Neural cell (in vitro differentiated cells): ENCODE data around the gene PDPN. TPM values are rescaled to one million over a fixed set of nuclear protein-coding genes. Genes with fewer than 3 reads are reported as not detected.

Source experiments
- H2AFZ ChIP-seq: fragments of 200-600, 300-800 bp; sonication (generic), shearing (Covaris generic); 2 replicates; pipeline ENCODE4 v1.6.0; 2014; ENCODE audit warnings: low read depth, mild to moderate bottlenecking, antibody characterized with exemption, low read length, moderate library complexity
- H3F3A ChIP-seq: fragments of 200-600 bp; shearing (Covaris generic); 2 replicates; pipeline ENCODE4 v1.6.1; 2016; ENCODE audit warnings: mild to moderate bottlenecking, moderate library complexity, mixed read lengths, antibody characterized with exemption, low read length; ENCODE audit not compliant: insufficient read depth, poor library complexity, severe bottlenecking
- H3K27ac ChIP-seq: fragments of 200-600, 300-800 bp; sonication (generic), shearing (Covaris generic); 2 replicates; pipeline ENCODE4 v1.5.1; 2014; ENCODE audit warnings: mild to moderate bottlenecking, low read length, moderate library complexity
- H3K27me3 ChIP-seq: fragments of 300-800, 200-600 bp; sonication (generic), shearing (Covaris generic); 2 replicates; pipeline ENCODE4 v1.6.0; 2014; ENCODE audit warnings: mild to moderate bottlenecking, low read depth, low read length, moderate library complexity; ENCODE audit not compliant: insufficient read depth
- H3K36me3 ChIP-seq: fragments of 300-800, 200-600 bp; sonication (generic), shearing (Covaris generic); 2 replicates; pipeline ENCODE4 v1.5.1; 2014; ENCODE audit warnings: mild to moderate bottlenecking, antibody characterized with exemption, low read length, moderate library complexity; ENCODE audit not compliant: insufficient read depth
- H3K4me2 ChIP-seq: fragments of 300-800, 200-600 bp; sonication (generic), shearing (Covaris generic); 2 replicates; pipeline ENCODE4 v1.6.0; 2014; ENCODE audit warnings: mild to moderate bottlenecking, low read length
- H3K4me3 ChIP-seq: fragments of 300-800, 200-600 bp; sonication (generic), shearing (Covaris generic); 2 replicates; pipeline ENCODE4 v1.5.1; 2014; ENCODE audit warnings: mild to moderate bottlenecking, low read length, moderate library complexity
- H3K79me2 ChIP-seq: fragments of 200-600 bp; shearing (Covaris generic); replicated peaks from 2 replicates; pipeline ENCODE4 v1.6.0; 2014; ENCODE audit warnings: mild to moderate bottlenecking, low read length, moderate library complexity; ENCODE audit not compliant: insufficient read depth
- H3K9ac ChIP-seq: fragments of 300-800, 200-600 bp; sonication (generic), shearing (Covaris generic); 2 replicates; pipeline ENCODE4 v1.6.1; 2016; ENCODE audit warnings: mild to moderate bottlenecking, low read length, mixed read lengths
- H3K9me2 ChIP-seq: fragments of 200-600 bp; shearing (Covaris generic); 2 replicates; pipeline ENCODE4 v1.6.1; 2016; ENCODE audit warnings: mild to moderate bottlenecking, low read length, mixed read lengths; ENCODE audit not compliant: insufficient read depth
- H3K9me3 ChIP-seq: fragments of 200-600, 300-800 bp; sonication (generic), shearing (Covaris generic); 2 replicates; pipeline ENCODE4 v1.6.1; 2016; ENCODE audit warnings: mild to moderate bottlenecking, mixed run types, low read length, moderate library complexity, mixed read lengths
- H4K20me1 ChIP-seq: fragments of 200-600 bp; shearing (Covaris generic); 2 replicates; pipeline ENCODE4 v1.6.1; 2016; ENCODE audit warnings: mild to moderate bottlenecking, mixed run types; ENCODE audit not compliant: insufficient read depth
- CTCF ChIP-seq: fragments of 450-650 bp; IDR thresholded peaks from 2 replicates; pipeline ENCODE4 v1.5.1; 2014; ENCODE audit warnings: antibody characterized with exemption, mild to moderate bottlenecking, moderate library complexity; ENCODE audit not compliant: poor library complexity, severe bottlenecking
- EP300 ChIP-seq: fragments of 450-650 bp; conservative IDR thresholded peaks from 2 replicates; pipeline ENCODE4 v1.6.1; 2014; ENCODE audit warnings: antibody characterized with exemption, mild to moderate bottlenecking, moderate library complexity; ENCODE audit not compliant: poor library complexity, severe bottlenecking
- EZH2 ChIP-seq: fragments of 200-600, 300-800 bp; shearing (Covaris generic), sonication (generic); IDR thresholded peaks from 2 replicates; pipeline ENCODE4 v1.6.1; 2014; ENCODE audit warnings: antibody characterized with exemption, low read length, borderline replicate concordance, mild to moderate bottlenecking; ENCODE audit not compliant: insufficient read depth, poor library complexity, severe bottlenecking
- MXI1 ChIP-seq: fragments of 450-650 bp; conservative IDR thresholded peaks from 2 replicates; pipeline ENCODE4 v1.6.1; 2014; ENCODE audit warnings: antibody characterized with exemption, mild to moderate bottlenecking; ENCODE audit not compliant: poor library complexity, severe bottlenecking
- POLR2AphosphoS5 ChIP-seq: IDR thresholded peaks from 2 replicates; pipeline ENCODE4 v1.6.1; 2012
- RAD21 ChIP-seq: fragments of 450-650 bp; conservative IDR thresholded peaks from 2 replicates; pipeline ENCODE4 v1.6.1; 2014; ENCODE audit warnings: antibody characterized with exemption, mild to moderate bottlenecking, moderate library complexity
- REST ChIP-seq: IDR thresholded peaks from 2 replicates; pipeline ENCODE4 v1.6.1; 2012; ENCODE audit warnings: borderline replicate concordance
- SMC3 ChIP-seq: fragments of 450-650 bp; conservative IDR thresholded peaks from 2 replicates; pipeline ENCODE4 v1.6.1; 2014; ENCODE audit warnings: antibody characterized with exemption, mild to moderate bottlenecking, moderate library complexity; ENCODE audit not compliant: poor library complexity
- TAF1 ChIP-seq: IDR thresholded peaks from 2 replicates; pipeline ENCODE4 v1.6.1; 2012; ENCODE audit warnings: low read depth
- polyA plus RNA-seq: library from polyadenylated mRNA; depleted of rRNA; stranded (reverse); fragments of >200 nt; gene quantifications from 2 replicates; pipeline ENCODE4 v1.2.3, GENCODE V29; 2014

The PDPN gene
- polyA plus RNA-seq, 1 donor from 2014 or later = 0.63 TPM

- Histone ChIP-seq H3K9me3 (no peaks in the 10 kb centered on the region), H3K36me3 (no peaks in the 10 kb centered on the region), H3K4me3 (no peak overlapping the region), H3F3A (no peaks in the 10 kb centered on the region), H3K9ac (no peak overlapping the region), H3K27me3 (no peaks in the 10 kb centered on the region), H2AFZ (no peak overlapping the region), H4K20me1 (no peaks in the 10 kb centered on the region), H3K4me2 (no peak overlapping the region), H3K27ac (no peak overlapping the region), H3K79me2 (no peaks in the 10 kb centered on the region), H3K9me2 (no peaks in the 10 kb centered on the region)
- TF ChIP-seq TAF1 (no peak), POLR2AphosphoS5 (no peak)
These were observed 12.7 kb upstream of the PDPN start for GRCh38 chr1:13570924-13571323.

GRCh38 chr1:13573586-13573985 is 10.0 kb upstream of the PDPN start:
- H3K27ac ChIP-seq = no peak overlapping the region
- no peaks in the 10 kb centered on the region for H3K79me2 ChIP-seq
- H2AFZ ChIP-seq = no peak overlapping the region
- no peak overlapping the region for H3K4me2 ChIP-seq
- no peak overlapping the region for H3K9ac ChIP-seq
- no peaks in the 10 kb centered on the region for H3K9me2 ChIP-seq
- H3K27me3 ChIP-seq = no peaks in the 10 kb centered on the region
- no peaks in the 10 kb centered on the region for H4K20me1 ChIP-seq
- H3F3A ChIP-seq = no peaks in the 10 kb centered on the region
- H3K9me3 ChIP-seq = no peaks in the 10 kb centered on the region
- no peak overlapping the region for H3K4me3 ChIP-seq
- H3K36me3 ChIP-seq = no peaks in the 10 kb centered on the region
- TF ChIP-seq REST = no peak
- no peak for TF ChIP-seq RAD21

GRCh38 chr1:13576926-13577325 is 6.7 kb upstream of the PDPN start:
- H3K9me2 ChIP-seq = no peaks in the 10 kb centered on the region
- H3K4me2 ChIP-seq = no peak overlapping the region
- no peak overlapping the region for H2AFZ ChIP-seq
- H3K9ac ChIP-seq = no peak overlapping the region
- H3K27me3 ChIP-seq = peaks cover 7% of the 10 kb centered on the region
- no peak overlapping the region for H3K4me3 ChIP-seq
- no peaks in the 10 kb centered on the region for H3F3A ChIP-seq
- TF ChIP-seq POLR2AphosphoS5 (no peak), EZH2 (no peak), SMC3 (no peak), CTCF (no peak), TAF1 (no peak), MXI1 (no peak), RAD21 (no peak), REST (no peak), EP300 (no peak)
- H4K20me1 ChIP-seq = no peaks in the 10 kb centered on the region
- no peaks in the 10 kb centered on the region for H3K9me3 ChIP-seq
- H3K27ac ChIP-seq = no peak overlapping the region
- no peaks in the 10 kb centered on the region for H3K79me2 ChIP-seq
- no peaks in the 10 kb centered on the region for H3K36me3 ChIP-seq
